Activated CD4-positive, alpha-beta T cell treated with anti-CD3 and anti-CD28 coated beads, Interleukin-2, amount 10 ng/mL, durations not matched to agents 7 days and 5 days (primary cell): ENCODE measurements around the gene PKD2L1. TPM values are rescaled to one million over a fixed set of nuclear protein-coding genes. Genes with fewer than 3 reads are reported as not detected.
"Not testable (repeated sequence)": the region's sequence is repeated elsewhere in the genome, so short reads cannot be mapped to it uniquely, and the experiment has no call there.

ENCODE experiments used
- CTCF ChIA-PET: fragments of 350-600 bp; sonication (Branson Sonifier 250); formaldehyde crosslinking; loops from one replicate; lab custom pipeline; 2021; ENCODE audit warnings: antibody characterized with exemption; lab: Charles Lee
- POLR2A ChIA-PET: fragments of 350-600 bp; sonication (Branson Sonifier 250); formaldehyde crosslinking; loops from one replicate; lab custom pipeline; 2021; ENCODE audit warnings: antibody characterized with exemption; lab: Charles Lee
- DNase-seq: peaks from one replicate; pipeline ENCODE4 v3.0.0-alpha.2; 2020
- H3K27ac Mint-ChIP-seq: one replicate; pipeline ENCODE4 v1.8.0; 2021; ENCODE audit warnings: mild to moderate bottlenecking, moderate library complexity, mixed read lengths
- H3K27me3 Mint-ChIP-seq: one replicate; pipeline ENCODE4 v1.8.0; 2021; ENCODE audit warnings: mixed read lengths
- H3K36me3 Mint-ChIP-seq: one replicate; pipeline ENCODE4 v1.8.0; 2021; ENCODE audit warnings: low read depth, mixed read lengths
- H3K4me1 Mint-ChIP-seq: one replicate; pipeline ENCODE4 v1.8.0; 2021; ENCODE audit warnings: mixed read lengths
- H3K4me3 Mint-ChIP-seq: one replicate; pipeline ENCODE4 v1.8.0; 2021; ENCODE audit warnings: mild to moderate bottlenecking, moderate library complexity, mixed read lengths
- H3K9me3 Mint-ChIP-seq: one replicate; pipeline ENCODE4 v1.8.0; 2021; ENCODE audit warnings: mixed read lengths
- total RNA-seq, 2 experiments: library from RNA; stranded (reverse); gene quantifications; one replicate each; pipeline ENCODE4 v1.2.3, GENCODE V29; 2021

The PKD2L1 gene
- not detected for total RNA-seq

DNA sequence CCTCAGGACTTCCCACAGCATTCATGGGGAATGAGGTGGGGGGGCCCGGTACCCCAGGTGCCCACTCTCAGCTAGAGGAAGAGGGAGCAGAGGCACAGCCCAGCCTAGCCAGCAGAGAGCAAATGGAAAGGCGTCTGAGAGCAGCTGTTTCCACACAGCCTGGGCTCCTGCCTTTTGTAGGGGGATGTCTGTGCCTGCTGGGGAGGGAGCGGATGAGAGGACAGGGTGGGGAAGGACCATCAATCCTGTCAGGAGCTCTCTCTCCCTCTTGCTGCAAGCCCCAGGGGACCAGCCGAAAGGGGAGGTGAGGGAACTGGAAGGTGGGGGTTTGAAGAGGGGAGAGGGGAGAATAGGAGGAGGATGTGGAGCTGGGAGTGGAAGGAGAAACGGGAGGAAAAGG, at the start of gene PKD2L1:
Gene PKD2L1, minus strand, starts transcription at position 150 of the 400 bp plus-strand sequence. Its CDS starts 125 bp downstream, at position 25.
- H3K4me1 Mint-ChIP-seq, result peaks cover 21% of the 10 kb centered on the region
- no peak within 1 kb of the TSS for H3K4me3 Mint-ChIP-seq
- H3K9me3 Mint-ChIP-seq, result no peaks in the 10 kb centered on the region
- ChIA-PET POLR2A (no interaction called here), CTCF (interaction anchor here (0.5 to 1.3 kb wide), 8 partner anchors 11 to 219 kb away, joined by 3 to 4 read pairs (median 3); partner anchors contain the start of gene SCD)
- H3K36me3 Mint-ChIP-seq, result no peaks in the 10 kb centered on the region
- DNase-seq, result no peak
- H3K27ac Mint-ChIP-seq, result no peak within 1 kb of the TSS
- H3K27me3 Mint-ChIP-seq, result peaks cover 30% of the 10 kb centered on the region

- ChIA-PET CTCF (interaction anchor here (0.6 to 2.4 kb wide), 3 partner anchors 12 to 131 kb away, joined by 3 to 5 read pairs (median 3); no protein-coding TSS in a partner anchor), POLR2A (no interaction called here)
- H3K9me3 Mint-ChIP-seq, result no peaks in the 10 kb centered on the region
- peaks cover 17% of the 10 kb centered on the region for H3K4me1 Mint-ChIP-seq
- no peaks in the 10 kb centered on the region for H3K27me3 Mint-ChIP-seq
- H3K36me3 Mint-ChIP-seq, result peaks cover 18% of the 10 kb centered on the region
- H3K27ac Mint-ChIP-seq, result no peak overlapping the region
- H3K4me3 Mint-ChIP-seq, result no peak overlapping the region
- no peak for DNase-seq
Measured at GRCh38 chr10:100377830-100378229, 47.8 kb upstream of the PKD2L1 start.

DNA sequence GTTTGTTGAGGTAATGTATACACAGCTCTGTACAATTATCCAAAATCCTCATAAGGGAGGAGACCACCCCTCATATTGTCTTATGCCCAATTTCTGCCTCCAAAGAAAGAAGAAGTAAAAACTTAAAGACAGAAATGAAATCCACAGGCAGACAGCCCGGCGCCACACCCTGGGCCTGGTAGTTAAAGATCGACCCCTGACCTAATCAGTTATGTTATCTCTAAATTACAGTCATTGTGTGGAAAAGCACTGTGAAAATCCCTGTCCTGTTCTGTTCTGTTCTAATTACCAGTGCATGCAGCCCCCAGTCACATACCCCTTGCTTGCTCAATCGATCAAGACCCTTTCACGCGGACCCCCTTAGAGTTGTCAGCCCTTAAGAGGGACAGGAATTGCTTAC, 46.6 kb upstream of the PKD2L1 start:
- H3K4me1 Mint-ChIP-seq, result peaks cover 17% of the 10 kb centered on the region
- H3K36me3 Mint-ChIP-seq, H3K27me3 Mint-ChIP-seq, POLR2A ChIA-PET, DNase-seq, H3K4me3 Mint-ChIP-seq, H3K9me3 Mint-ChIP-seq, H3K27ac Mint-ChIP-seq: not testable (repeated sequence)
- CTCF ChIA-PET, result interaction anchor here (0.6 to 2.4 kb wide), 4 partner anchors 11 to 795 kb away, joined by 3 to 5 read pairs (median 3); no protein-coding TSS in a partner anchor

DNA sequence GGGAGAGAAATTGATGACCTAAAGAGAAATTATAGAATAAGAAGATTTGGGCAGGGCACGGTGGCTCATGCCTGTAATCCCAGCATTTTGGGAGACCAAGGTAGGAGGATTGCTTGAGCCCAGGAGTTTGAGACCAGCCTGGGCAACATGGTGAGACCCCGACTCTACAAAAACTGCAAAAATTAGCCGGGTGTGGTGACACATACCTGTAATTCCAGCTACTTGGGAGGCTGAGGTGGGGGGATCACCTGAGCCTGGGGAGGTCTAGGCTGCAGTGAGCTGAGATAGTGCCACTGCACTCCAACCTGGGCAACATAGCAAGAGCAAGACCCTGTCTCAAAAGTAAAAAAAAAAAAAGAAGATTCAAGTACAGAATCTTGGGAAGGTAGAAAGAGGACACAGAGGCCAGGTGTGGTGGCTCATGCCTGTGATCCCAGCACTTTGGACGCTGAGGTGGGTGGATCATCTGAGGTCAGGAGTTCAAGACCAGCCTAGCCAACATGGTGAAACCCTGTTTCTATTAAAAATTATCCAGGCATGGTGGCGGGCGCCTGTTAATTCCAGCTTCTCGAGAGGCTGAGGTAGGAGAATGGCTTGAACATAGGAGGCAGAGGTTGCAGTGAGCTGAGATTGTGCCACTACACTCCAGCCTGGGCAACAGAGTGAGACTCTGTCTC, 44.8 kb upstream of the PKD2L1 start:
- not testable (repeated sequence) for H3K4me3 Mint-ChIP-seq, H3K27me3 Mint-ChIP-seq, DNase-seq, H3K36me3 Mint-ChIP-seq, H3K9me3 Mint-ChIP-seq
- H3K4me1 Mint-ChIP-seq, result peaks cover 35% of the 10 kb centered on the region
- POLR2A ChIA-PET, result interaction anchor here (0.6 kb wide), 1 partner anchor 606 kb away, joined by 3 read pairs; no protein-coding TSS in a partner anchor
- CTCF ChIA-PET, result interaction anchor here (0.6 to 1.7 kb wide), 6 partner anchors 27 to 1757 kb away, joined by 3 to 5 read pairs (median 3); partner anchors contain the start of gene SCD
- H3K27ac Mint-ChIP-seq, result peak overlapping the region; percentile 68

DNA sequence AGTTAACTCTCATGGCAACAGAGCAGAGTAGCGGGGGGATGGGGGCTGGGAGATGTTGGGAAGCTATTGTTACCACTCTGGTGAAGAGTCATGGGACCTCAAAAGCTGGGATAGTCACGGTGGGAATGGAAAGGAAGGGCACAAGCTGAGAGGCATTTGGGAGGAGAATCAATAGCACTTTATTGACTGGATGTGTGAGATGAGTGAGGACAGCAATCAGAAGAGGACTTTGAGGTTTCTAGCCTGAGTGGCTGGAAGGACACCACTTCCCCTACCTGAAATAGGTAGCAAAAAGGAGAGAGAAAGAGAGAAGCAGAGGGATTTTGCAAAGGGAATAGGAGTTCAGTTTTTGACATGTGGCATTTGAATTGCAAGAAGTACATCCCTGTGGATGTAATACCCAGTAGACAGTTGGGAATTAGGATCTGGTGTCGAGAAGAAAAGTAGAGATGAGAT, 44.2 kb upstream of the PKD2L1 start:
- H3K4me1 Mint-ChIP-seq, result peaks cover 39% of the 10 kb centered on the region
- peaks cover 3% of the 10 kb centered on the region for H3K36me3 Mint-ChIP-seq
- no peak overlapping the region for H3K27ac Mint-ChIP-seq
- DNase-seq, result no peak
- no peak overlapping the region for H3K4me3 Mint-ChIP-seq
- H3K9me3 Mint-ChIP-seq, result no peaks in the 10 kb centered on the region
- ChIA-PET POLR2A (interaction anchor here (0.6 to 1.6 kb wide), 2 partner anchors 27 to 607 kb away, joined by 3 to 7 read pairs; partner anchors contain the start of gene SCD), CTCF (interaction anchor here (1.0 to 1.7 kb wide), 5 partner anchors 9 to 135 kb away, joined by 3 to 5 read pairs (median 3); partner anchors contain the start of gene SCD)
- H3K27me3 Mint-ChIP-seq, result no peaks in the 10 kb centered on the region

DNA sequence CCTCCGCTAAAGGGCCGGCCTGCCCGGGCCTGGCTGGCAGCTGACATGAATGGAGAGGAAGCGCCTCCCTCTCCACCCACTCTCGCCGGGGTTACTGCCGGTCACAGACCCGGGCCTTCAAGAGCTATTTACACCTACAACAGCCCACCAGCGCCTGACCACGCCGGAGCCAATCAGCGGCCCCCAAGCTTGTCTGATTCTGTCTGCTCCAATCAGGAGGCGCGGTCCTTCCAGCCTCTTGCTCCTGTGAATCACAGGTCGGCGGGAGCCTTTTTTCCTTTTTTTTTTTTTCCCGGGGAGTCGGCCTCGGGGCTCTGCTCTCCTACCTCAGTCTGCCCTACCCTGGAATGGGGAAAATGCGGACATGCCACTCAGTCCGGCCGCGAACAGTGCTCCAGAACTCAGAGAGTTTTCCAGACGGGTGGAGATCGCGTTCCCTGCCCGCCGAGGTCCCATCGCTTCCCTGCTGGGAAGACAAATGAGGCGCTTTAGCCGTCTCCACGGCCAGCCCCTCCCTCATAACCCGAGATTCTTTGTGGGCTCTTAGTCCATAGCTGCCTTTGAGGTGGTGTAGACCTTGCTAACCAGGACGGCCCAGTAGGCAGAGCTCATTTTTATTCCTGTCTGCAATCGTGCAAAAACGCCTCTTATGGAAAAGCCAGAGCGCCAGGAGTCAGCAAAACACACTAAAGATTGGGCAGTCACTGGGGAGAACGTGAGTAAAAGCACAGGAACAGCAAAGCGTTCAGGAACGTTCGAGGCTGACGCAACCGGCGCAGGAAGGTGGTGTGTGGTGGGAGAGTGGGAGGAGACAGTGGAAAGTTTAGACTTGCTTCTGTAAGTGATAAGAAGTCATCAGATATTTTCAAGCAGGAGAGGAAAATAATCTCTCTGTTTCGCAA, 43.5 kb upstream of the PKD2L1 start:
- peaks cover 43% of the 10 kb centered on the region for H3K4me1 Mint-ChIP-seq
- no peak overlapping the region for H3K27ac Mint-ChIP-seq
- POLR2A ChIA-PET, result interaction anchor here (0.5 to 1.6 kb wide), 2 partner anchors 27 to 155 kb away, joined by 3 to 7 read pairs; partner anchors contain the start of gene SCD
- peaks cover 3% of the 10 kb centered on the region for H3K36me3 Mint-ChIP-seq
- H3K4me3 Mint-ChIP-seq, result no peak overlapping the region
- CTCF ChIA-PET, result interaction anchor here (0.6 to 1.7 kb wide), 9 partner anchors 8 to 843 kb away, joined by 3 to 5 read pairs (median 3); partner anchors contain the start of gene SCD
- no peaks in the 10 kb centered on the region for H3K27me3 Mint-ChIP-seq
- no peaks in the 10 kb centered on the region for H3K9me3 Mint-ChIP-seq
- DNase-seq, result peak; percentile 93

- ChIA-PET POLR2A (interaction anchor here (1.6 kb wide), 1 partner anchor 26 kb away, joined by 7 read pairs; the partner anchor contains the start of gene SCD), CTCF (interaction anchor here (0.6 to 1.6 kb wide), 5 partner anchors 12 to 844 kb away, joined by 3 to 5 read pairs (median 3); no protein-coding TSS in a partner anchor)
- no peak overlapping the region for H3K27ac Mint-ChIP-seq
- H3K4me1 Mint-ChIP-seq, result peaks cover 42% of the 10 kb centered on the region
- no peaks in the 10 kb centered on the region for H3K27me3 Mint-ChIP-seq
- peaks cover 3% of the 10 kb centered on the region for H3K36me3 Mint-ChIP-seq
- H3K9me3 Mint-ChIP-seq, result no peaks in the 10 kb centered on the region
- DNase-seq, result no peak
- no peak overlapping the region for H3K4me3 Mint-ChIP-seq
Measured at GRCh38 chr10:100372415-100373297, 42.6 kb upstream of the PKD2L1 start.

- Mint-ChIP-seq H3K9me3 (no peaks in the 10 kb centered on the region), H3K27me3 (no peaks in the 10 kb centered on the region), H3K4me1 (peaks cover 43% of the 10 kb centered on the region), H3K4me3 (peak overlapping the region; percentile 57), H3K27ac (no peak overlapping the region), H3K36me3 (peaks cover 8% of the 10 kb centered on the region)
- POLR2A ChIA-PET, result interaction anchor here (1.0 kb wide), 1 partner anchor 26 kb away, joined by 5 read pairs; no protein-coding TSS in a partner anchor
- CTCF ChIA-PET, result interaction anchor here (0.6 to 1.7 kb wide), 12 partner anchors 9 to 171 kb away, joined by 3 to 8 read pairs (median 4); partner anchors contain the start of gene SCD
- no peak for DNase-seq
Measured at GRCh38 chr10:100371482-100372027, 41.5 kb upstream of the PKD2L1 start.

GRCh38 chr10:100370714-100371481, 40.9 kb upstream of the PKD2L1 start:
- H3K27ac Mint-ChIP-seq, result no peak overlapping the region

DNA sequence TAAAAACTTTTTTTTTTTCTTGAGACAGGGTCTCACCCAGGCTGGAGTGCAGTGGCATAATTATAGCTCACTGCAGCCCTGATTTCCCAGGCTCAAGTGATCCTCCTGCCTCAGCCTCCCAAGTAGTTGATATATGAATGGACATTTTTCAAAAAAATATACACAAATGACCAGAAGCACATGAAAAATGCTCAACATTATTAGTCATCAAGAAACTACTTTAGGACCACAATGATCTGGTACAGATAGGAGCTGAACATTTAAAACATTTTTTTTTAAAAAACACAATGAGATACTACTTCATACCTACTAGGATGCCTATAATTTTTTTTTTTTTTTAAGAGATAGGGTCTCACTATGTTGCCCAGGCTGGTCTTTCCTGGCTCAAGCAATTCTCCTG, 38.7 kb upstream of the PKD2L1 start:
- H3K4me3 Mint-ChIP-seq, result no peak overlapping the region
- ChIA-PET POLR2A (interaction anchor here (0.6 kb wide), 2 partner anchors 36 to 144 kb away, joined by 3 to 4 read pairs; no protein-coding TSS in a partner anchor), CTCF (interaction anchor here (1.4 kb wide), 1 partner anchor 20 kb away, joined by 3 read pairs; no protein-coding TSS in a partner anchor)

More at GRCh38 chr10:100370714-100371481, 40.9 kb upstream of the PKD2L1 start:
- Mint-ChIP-seq H3K9me3 (no peaks in the 10 kb centered on the region), H3K4me3 (peak overlapping the region; percentile 57), H3K4me1 (peaks cover 44% of the 10 kb centered on the region), H3K36me3 (peaks cover 10% of the 10 kb centered on the region), H3K27me3 (no peaks in the 10 kb centered on the region)
- ChIA-PET POLR2A (interaction anchor here (0.5 to 1.1 kb wide), 5 partner anchors 11 to 138 kb away, joined by 3 to 9 read pairs (median 5); no protein-coding TSS in a partner anchor), CTCF (interaction anchor here (0.6 to 1.7 kb wide), 14 partner anchors 9 to 140 kb away, joined by 3 to 8 read pairs (median 4); partner anchors contain the start of gene SCD)
- peak; percentile 58 for DNase-seq

More for the DNA sequence above, 38.7 kb upstream of the PKD2L1 start:
- no peak for DNase-seq
- H3K36me3 Mint-ChIP-seq, result peaks cover 17% of the 10 kb centered on the region
- no peaks in the 10 kb centered on the region for H3K27me3 Mint-ChIP-seq
- no peak overlapping the region for H3K27ac Mint-ChIP-seq
- H3K4me1 Mint-ChIP-seq, result peaks cover 51% of the 10 kb centered on the region
- no peaks in the 10 kb centered on the region for H3K9me3 Mint-ChIP-seq
